NOMO-1 treated with DMSO at 0.1 percent for 48 hours (cell line): ENCODE measurements around the gene EPHA6.
"Not testable (repeated sequence)": the region's sequence is repeated elsewhere in the genome, so short reads cannot be mapped to it uniquely, and the experiment has no call there.

Experiments used
- DNase-seq: peaks from one replicate; lab custom pipeline; 2025; ENCODE audit not compliant: unreplicated experiment; lab: John Stamatoyannopoulos, UW

The EPHA6 gene

GRCh38 chr3:97575742-97576141, 761.3 kb downstream of the EPHA6 start:
- no peak for DNase-seq

GRCh38 chr3:97576221-97576620, 761.8 kb downstream of the EPHA6 start:
- DNase-seq, result no peak

GRCh38 chr3:97579365-97579764, 765.0 kb downstream of the EPHA6 start:
- no peak for DNase-seq

DNA sequence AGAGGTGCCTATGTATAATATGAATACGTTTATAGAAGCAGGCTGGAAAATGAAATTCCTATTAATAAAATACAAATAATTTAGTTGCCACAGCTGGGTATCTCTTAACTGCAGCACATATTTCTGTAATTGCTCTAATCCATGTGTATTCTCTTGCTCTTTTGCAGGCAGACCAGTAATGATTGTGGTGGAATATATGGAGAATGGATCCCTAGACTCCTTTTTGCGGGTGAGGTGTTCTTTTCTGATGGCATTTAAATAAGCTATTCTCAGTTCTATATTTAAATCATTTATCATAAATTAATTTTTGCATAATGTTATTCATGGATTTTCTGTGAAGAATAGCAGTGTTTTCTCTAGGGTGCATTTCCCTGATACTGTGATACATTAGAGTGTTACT, 796.2 kb downstream of the EPHA6 start:
- DNase-seq, result no peak

DNA sequence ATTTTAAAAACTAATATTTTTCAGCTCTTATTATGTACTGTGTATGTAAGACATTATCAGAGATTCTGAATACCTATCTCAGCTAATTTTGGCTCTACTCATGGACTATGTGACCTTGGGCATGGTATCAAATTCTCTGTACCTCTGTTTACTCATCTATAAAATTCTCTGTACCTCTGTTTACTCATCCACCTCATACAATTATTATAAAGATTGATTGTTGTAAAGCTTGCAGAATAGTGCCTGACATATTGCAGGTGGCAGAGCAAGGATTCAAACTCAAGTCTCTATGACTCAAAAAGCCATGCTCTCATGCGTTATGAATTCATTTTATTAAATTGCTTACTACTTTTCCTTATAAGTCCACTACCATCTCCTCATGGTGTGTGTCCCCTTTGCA, 798.2 kb downstream of the EPHA6 start:
- DNase-seq, result no peak

DNA sequence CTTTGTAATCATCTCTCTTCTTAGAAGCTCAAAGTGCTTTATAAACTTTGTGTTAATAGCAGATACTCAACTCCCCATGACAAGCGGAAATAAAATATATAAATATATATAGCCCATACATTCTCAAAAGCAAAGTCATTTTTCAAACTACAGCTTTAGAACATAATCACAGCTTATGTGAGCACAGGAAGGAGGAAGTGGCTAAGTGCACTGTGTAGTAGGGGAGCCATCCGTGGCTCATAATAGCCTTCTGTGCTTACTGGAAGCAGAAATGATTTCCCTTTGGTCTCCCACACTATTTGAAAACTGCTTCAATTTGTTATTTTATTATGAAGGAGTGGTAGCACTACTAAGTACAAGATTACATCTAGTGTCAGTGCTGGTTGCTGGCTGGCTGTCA, 798.7 kb downstream of the EPHA6 start:
- DNase-seq, result no peak

DNA sequence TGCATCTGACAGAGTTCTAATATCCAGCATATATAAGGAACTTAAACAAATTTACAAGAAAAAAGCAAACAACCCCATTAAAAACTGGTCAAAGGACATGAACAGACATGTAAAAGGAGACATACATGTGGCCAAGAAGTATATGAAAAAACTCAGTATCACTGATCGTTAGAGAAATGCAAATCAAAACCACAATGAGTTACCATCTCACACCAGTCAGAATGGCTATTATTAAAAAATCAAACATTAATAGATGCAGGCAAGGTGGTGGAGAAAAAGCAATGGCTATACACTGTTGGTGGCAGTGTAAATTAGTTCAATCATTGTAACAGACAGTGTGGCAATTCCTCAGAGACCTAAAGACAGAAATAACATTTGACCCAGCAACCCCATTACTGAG, 806.1 kb downstream of the EPHA6 start:
- not testable (repeated sequence) for DNase-seq

- no peak for DNase-seq
These were observed 822.1 kb downstream of the EPHA6 start for GRCh38 chr3:97636465-97636864.

DNA sequence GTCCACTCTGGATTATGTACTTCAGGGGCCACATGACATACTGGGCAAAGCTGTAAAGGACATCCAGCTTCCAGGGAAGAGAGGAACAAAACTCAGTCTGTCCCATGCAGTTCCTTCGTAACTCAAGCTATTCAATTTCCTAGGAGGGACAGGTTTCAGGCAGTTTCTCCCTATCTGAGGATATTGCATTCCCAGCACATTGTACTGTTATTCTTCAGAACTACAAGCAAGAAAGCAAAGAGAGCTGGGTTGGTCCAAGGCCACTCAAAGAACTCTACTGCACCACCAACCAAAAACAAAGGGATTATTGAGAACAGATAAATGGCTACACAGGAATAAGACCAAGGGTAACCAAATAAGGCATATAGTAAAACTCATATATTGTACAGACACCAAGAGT, 832.5 kb downstream of the EPHA6 start:
- DNase-seq, result no peak

GRCh38 chr3:97647441-97647982, 833.1 kb downstream of the EPHA6 start:
- no peak for DNase-seq

GRCh38 chr3:97655971-97656370, 841.6 kb downstream of the EPHA6 start:
- no peak for DNase-seq

- no peak for DNase-seq
These were observed 842.2 kb downstream of the EPHA6 start for GRCh38 chr3:97656638-97657037.

- DNase-seq, result no peak
These were observed 844.4 kb downstream of the EPHA6 start for GRCh38 chr3:97658668-97659285.

DNA sequence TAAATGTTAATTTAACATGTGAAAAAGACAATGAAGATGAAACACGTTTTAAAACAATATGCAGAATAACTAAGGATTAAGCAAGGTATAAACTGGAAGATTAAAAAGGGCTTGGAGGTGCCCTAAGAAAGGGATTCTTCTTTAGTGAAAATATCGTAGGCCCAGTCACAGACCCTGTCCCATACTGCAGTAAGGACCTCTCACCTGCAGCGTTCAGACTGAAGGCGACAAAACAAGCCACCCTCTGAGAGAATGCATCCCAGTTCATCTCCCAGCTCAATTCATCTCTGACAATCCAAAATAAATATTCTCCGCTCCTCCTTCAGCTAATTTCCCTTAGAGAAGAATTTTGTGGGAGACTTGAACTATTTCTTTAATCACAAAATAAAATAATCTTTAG, 847.9 kb downstream of the EPHA6 start:
- no peak for DNase-seq

GRCh38 chr3:97662762-97663161, 848.4 kb downstream of the EPHA6 start:
- no peak for DNase-seq

- DNase-seq, result no peak
These were observed 851.5 kb downstream of the EPHA6 start for GRCh38 chr3:97665896-97666295.

GRCh38 chr3:97670952-97671351, 856.6 kb downstream of the EPHA6 start:
- no peak for DNase-seq

DNA sequence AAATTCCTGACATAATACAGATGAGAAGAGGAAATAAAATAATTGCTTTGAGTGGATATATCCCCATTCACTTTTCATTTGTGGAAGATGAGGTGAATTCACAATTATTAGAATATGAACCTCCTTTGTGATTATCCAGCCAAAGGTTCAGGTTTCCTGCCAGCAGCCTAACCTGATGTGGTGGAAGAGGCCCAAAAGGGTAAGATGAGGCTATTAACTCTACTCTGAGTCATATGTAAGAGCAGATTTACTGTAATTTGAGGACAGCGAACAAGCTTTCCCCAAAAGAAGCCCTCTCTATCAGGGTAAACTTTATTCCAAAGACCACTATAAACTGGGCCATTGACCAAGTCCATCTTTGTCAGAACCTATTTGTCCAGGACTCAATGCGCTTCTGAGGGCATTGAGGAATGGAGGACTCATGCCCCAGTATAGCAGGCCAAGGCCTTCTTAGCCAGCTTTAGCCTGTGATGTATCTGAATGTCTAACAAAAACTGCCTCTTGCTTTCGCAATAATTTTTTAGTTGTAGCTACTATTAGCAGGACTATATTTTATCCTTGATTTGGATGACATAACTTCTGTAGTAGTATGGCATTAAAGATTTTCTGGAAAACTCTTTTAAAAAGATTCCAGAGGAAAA, 859.1 kb downstream of the EPHA6 start:
- DNase-seq, result no peak

GRCh38 chr3:97674461-97674860, 860.1 kb downstream of the EPHA6 start:
- DNase-seq, result no peak

DNA sequence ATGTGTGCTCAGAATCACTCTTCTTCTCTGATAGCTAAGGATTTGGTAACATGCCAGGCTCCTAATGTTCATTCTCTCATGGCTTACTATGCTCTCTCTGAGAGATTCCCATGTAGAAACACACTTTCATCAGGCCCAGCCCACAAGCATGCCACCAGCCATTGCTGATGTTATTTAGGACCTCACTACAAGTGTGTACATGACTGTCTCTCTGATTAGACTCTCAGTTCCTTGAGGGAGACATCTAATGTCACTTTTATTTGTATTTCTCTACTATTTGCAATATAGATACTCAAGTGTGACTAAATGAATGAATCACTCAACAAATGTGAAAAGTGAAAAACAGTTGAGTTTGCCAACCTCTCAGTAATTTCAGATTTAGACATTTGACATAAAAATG, 865.8 kb downstream of the EPHA6 start:
- DNase-seq, result no peak

- no peak for DNase-seq
These were observed 866.3 kb downstream of the EPHA6 start for GRCh38 chr3:97680696-97681095.

DNA sequence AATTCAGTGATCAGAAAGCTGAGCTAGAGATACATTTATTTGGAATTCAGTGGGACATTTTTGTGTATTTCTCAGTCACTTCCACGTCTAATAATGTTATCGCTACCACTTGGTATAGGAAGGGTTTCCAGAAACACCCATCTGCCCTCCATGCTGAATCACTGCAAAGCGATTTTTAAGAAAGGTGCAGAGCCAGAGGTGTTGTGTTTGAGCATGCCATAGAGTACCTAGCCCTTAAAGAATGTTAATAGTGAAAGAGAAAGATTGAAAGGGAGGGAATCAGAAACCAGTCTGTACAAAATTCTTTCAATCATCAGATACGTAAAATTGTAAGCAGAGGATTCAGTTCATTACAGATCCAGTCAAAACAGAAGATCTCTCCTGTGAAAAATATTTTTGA, 870.1 kb downstream of the EPHA6 start:
- DNase-seq, result no peak

GRCh38 chr3:97686258-97686657, 871.9 kb downstream of the EPHA6 start:
- no peak for DNase-seq
